ENCODE measurements around the gene LYL1. TPM values are rescaled to one million over a fixed set of nuclear protein-coding genes. Genes with fewer than 3 reads are reported as not detected.

The LYL1 gene
- total and polyA plus RNA-seq, 2 experiments from 2014 or later = 0.18 TPM; not detected in 1

DNA sequence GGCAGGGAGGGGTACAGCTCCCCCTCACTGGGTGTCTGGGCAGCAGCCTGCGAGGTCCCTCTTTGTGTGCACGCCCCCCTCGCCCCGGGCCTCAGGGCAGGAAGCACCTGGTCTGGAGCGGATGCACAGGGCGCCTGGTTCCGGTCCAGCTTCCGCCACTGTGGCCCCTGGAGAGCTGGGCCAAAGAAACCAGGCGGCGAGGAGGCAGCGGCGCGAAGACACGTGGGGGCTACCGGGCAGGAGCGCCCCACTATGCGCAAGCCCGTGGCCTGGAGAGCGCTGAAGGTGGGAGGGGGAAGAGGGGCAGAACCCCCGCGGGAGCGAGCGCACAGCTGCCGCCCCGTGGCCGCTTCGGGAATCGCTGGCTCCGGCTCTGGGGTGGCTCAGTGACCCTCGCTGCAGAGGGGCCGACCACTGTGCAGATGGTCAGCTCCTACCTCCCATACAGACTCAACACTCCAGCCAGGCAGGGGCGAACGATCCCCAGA is 1.7 kb upstream of the LYL1 start:
- TF ChIP-seq EZH2 (IDR thresholded peaks at IDR 0.05; ENCODE audit: insufficient read depth, poor library complexity, severe bottlenecking) (no peak), EZH2phosphoT487 (IDR thresholded peaks at IDR 0.05; ENCODE audit: insufficient read depth, low read depth) (no peak)
- Histone ChIP-seq H3K9me2 (ENCODE audit: insufficient read depth) (no peaks in the 10 kb centered on the region), H3K79me2 (ENCODE audit: insufficient read depth) (no peaks in the 10 kb centered on the region; the same call in 1 of the 2 replicates), H3K4me3 (no peak overlapping the region), H3K27ac (no peak overlapping the region), H3K4me2 (ENCODE audit: unreplicated experiment) (no peak overlapping the region), H3F3A (ENCODE audit: insufficient read depth) (0 out of 2 replicates have a peak, but pooled peaks cover 7% of the 10 kb centered on the region), H3K36me3 (ENCODE audit: low read depth) (no peaks in the 10 kb centered on the region), H2AFZ (no peak overlapping the region), H3K9me3 (ENCODE audit: low read depth) (no peaks in the 10 kb centered on the region), H4K20me1 (ENCODE audit: insufficient read depth) (no peaks in the 10 kb centered on the region), H3K27me3 (replicated peaks; ENCODE audit: insufficient read depth) (no peaks in the 10 kb centered on the region), H3K4me1 (ENCODE audit: insufficient read depth) (no peaks in the 10 kb centered on the region; the same call in 1 of the 2 replicates), H3K9ac (no peak overlapping the region)
- in situ Hi-C loops (cut with MboI) = no loop called here
- WGBS, 2 experiments (ENCODE audit: low coverage in 1 of 2, low lambda C conversion rate in 2 of 2, missing lambda C conversion rate in 2 of 2) = 51 to 52% methylated on average over 25 to 30 of the region's 33 CpGs
- DNase-seq = peak; percentile 52

DNA sequence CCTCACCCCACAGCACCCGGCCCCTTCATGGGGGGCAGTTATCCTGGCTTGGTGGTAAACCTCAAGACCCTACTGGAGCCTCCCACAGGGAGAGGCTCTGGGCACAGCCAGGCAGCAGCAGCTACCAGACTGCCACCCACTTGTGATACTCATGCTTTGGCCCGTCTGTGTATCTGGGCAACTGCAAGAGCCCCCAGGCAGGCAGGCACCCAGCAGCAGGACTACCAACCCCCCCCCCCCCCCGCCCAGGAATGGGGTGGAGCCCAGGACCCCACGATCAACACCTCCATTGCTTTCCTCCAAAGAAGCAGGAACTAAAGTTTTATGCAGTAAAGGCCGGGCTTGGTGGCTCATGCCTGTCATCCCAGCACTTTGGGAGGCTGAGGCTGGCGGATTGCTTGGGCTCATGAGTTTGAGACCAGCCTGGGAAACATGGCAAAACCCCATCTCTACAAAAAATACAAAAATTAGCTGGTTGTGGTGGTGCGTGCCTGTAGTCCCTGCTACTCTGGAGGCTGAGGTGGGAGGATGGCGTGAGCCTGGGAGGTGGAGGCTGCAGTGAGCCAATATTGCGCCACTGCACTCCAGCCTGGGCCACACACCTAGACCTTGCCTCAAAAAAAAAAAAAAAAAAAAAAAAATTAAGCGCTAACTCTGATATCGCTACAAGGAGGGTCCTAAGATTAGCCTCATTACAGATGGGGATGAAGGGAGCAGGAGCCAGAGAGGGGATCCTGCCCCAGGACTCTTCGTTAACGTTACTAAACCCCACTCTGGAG is 1.1 kb upstream of the LYL1 start:
- no peaks in the 10 kb centered on the region for H4K20me1 ChIP-seq (ENCODE audit: insufficient read depth)
- H3K4me1 ChIP-seq (ENCODE audit: insufficient read depth) = no peaks in the 10 kb centered on the region; the same call in 1 of the 2 replicates
- H3K4me2 ChIP-seq (ENCODE audit: unreplicated experiment) = no peak overlapping the region
- no peak overlapping the region for H3K4me3 ChIP-seq
- TF ChIP-seq EZH2phosphoT487 (IDR thresholded peaks at IDR 0.05; ENCODE audit: insufficient read depth, low read depth) (no peak), EZH2 (IDR thresholded peaks at IDR 0.05; ENCODE audit: insufficient read depth, poor library complexity, severe bottlenecking) (no peak)
- H3K79me2 ChIP-seq (ENCODE audit: insufficient read depth) = no peaks in the 10 kb centered on the region; the same call in 1 of the 2 replicates
- no peak overlapping the region for H3K9ac ChIP-seq
- in situ Hi-C loops (cut with MboI) = no loop called here
- no peaks in the 10 kb centered on the region for H3K9me3 ChIP-seq (ENCODE audit: low read depth)
- no peak overlapping the region for H2AFZ ChIP-seq
- WGBS, 2 experiments (ENCODE audit: low coverage in 1 of 2, low lambda C conversion rate in 2 of 2, missing lambda C conversion rate in 2 of 2) = 86% methylated on average over 12 of the region's 13 CpGs
- no peak for DNase-seq
- no peaks in the 10 kb centered on the region for H3K36me3 ChIP-seq (ENCODE audit: low read depth)
- no peaks in the 10 kb centered on the region for H3K27me3 ChIP-seq (replicated peaks; ENCODE audit: insufficient read depth)
- 0 out of 2 replicates have a peak, but pooled peaks cover 7% of the 10 kb centered on the region for H3F3A ChIP-seq (ENCODE audit: insufficient read depth)
- no peak overlapping the region for H3K27ac ChIP-seq
- H3K9me2 ChIP-seq (ENCODE audit: insufficient read depth) = no peaks in the 10 kb centered on the region

DNA sequence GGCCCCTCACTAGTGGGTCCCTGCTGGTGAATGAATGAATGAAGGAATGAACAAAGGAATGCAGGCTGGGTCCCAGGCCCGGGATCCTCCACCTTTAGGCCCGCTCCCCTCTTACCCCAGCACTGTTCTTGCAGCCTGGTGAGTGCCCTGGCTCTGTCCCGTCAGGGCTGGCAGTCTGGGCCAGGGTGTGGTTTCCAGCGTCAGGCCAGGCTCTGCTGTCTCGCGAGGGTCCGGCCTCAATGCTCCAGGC is 317 bp downstream of the LYL1 start:
- peak overlapping the region; percentile 50 for H3K9ac ChIP-seq
- no peaks in the 10 kb centered on the region for H3K9me2 ChIP-seq (ENCODE audit: insufficient read depth)
- TF ChIP-seq EZH2 (IDR thresholded peaks at IDR 0.05; ENCODE audit: insufficient read depth, poor library complexity, severe bottlenecking) (no peak), EZH2phosphoT487 (IDR thresholded peaks at IDR 0.05; ENCODE audit: insufficient read depth, low read depth) (no peak)
- H3K36me3 ChIP-seq (ENCODE audit: low read depth) = no peaks in the 10 kb centered on the region
- H3K27me3 ChIP-seq (replicated peaks; ENCODE audit: insufficient read depth) = no peaks in the 10 kb centered on the region
- peaks cover 7% of the 10 kb centered on the region; the same call in 1 of the 2 replicates for H3F3A ChIP-seq (ENCODE audit: insufficient read depth)
- peak; percentile 73 for DNase-seq
- H3K79me2 ChIP-seq (ENCODE audit: insufficient read depth) = no peaks in the 10 kb centered on the region; the same call in 1 of the 2 replicates
- in situ Hi-C loops (cut with MboI) = no loop called here
- peak overlapping the region; percentile 8 for H3K4me2 ChIP-seq (ENCODE audit: unreplicated experiment)
- WGBS, 2 experiments (ENCODE audit: low coverage in 1 of 2, low lambda C conversion rate in 2 of 2, missing lambda C conversion rate in 2 of 2) = 11 to 12% methylated on average over 4 to 7 of the region's 7 CpGs
- H2AFZ ChIP-seq = no peak overlapping the region
- H3K4me3 ChIP-seq = peak overlapping the region; percentile 14; the same call in 1 of the 2 replicates
- H3K4me1 ChIP-seq (ENCODE audit: insufficient read depth) = peaks cover 2% of the 10 kb centered on the region; the same call in 1 of the 2 replicates
- no peaks in the 10 kb centered on the region for H3K9me3 ChIP-seq (ENCODE audit: low read depth)
- H4K20me1 ChIP-seq (ENCODE audit: insufficient read depth) = no peaks in the 10 kb centered on the region
- no peak overlapping the region for H3K27ac ChIP-seq

DNA sequence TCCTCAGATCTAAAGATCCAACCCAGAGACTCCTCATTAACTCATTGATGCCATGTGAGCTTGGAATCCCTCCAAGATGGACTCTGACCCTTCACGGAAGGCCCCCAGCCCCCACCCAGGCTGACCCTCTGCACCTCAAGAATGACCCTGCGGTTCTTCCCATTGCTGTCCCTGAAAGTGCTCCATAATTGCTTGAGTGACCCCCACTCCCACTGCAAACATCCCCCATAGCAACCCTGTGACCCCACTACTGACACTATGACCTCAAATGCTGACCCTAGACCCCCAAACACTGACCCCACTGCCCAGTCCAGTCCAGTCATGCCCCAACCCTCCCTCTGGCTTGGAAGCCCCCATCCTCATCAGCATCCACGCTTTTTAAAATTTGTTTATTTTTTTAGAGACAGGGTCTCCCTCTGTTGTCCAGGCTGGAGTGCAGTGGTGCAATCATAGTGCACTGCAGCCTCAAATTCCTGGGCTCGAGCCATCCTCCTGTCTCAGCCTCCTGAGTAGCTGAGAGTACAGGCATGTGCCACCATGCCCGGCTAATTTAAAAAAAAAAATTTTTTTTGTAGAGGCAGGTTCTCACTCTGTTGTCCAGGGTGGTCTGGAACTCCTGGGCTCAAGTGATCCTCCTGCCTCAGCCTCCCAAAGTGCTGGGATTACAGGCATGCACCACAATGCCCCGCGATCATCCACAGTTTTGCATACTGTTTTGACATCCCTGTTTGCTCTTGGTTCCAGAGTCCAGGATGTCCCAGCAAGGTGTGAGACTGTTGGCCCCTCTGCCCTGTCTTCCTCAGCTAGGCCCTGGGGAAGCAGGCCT is 855 bp downstream of the LYL1 start:
- Histone ChIP-seq H3K4me1 (ENCODE audit: insufficient read depth) (peaks cover 2% of the 10 kb centered on the region; the same call in 1 of the 2 replicates), H3K27ac (no peak overlapping the region), H2AFZ (no peak overlapping the region), H3K9me2 (ENCODE audit: insufficient read depth) (no peaks in the 10 kb centered on the region), H3K4me2 (ENCODE audit: unreplicated experiment) (no peak overlapping the region), H3F3A (ENCODE audit: insufficient read depth) (peaks cover 7% of the 10 kb centered on the region; the same call in 1 of the 2 replicates), H3K4me3 (no peak overlapping the region), H3K27me3 (replicated peaks; ENCODE audit: insufficient read depth) (no peaks in the 10 kb centered on the region), H4K20me1 (ENCODE audit: insufficient read depth) (no peaks in the 10 kb centered on the region), H3K79me2 (ENCODE audit: insufficient read depth) (no peaks in the 10 kb centered on the region; the same call in 1 of the 2 replicates), H3K36me3 (ENCODE audit: low read depth) (no peaks in the 10 kb centered on the region), H3K9ac (peak overlapping the region; percentile 50), H3K9me3 (ENCODE audit: low read depth) (no peaks in the 10 kb centered on the region)
- TF ChIP-seq EZH2 (IDR thresholded peaks at IDR 0.05; ENCODE audit: insufficient read depth, poor library complexity, severe bottlenecking) = no peak
- no peak for TF ChIP-seq EZH2phosphoT487 (IDR thresholded peaks at IDR 0.05; ENCODE audit: insufficient read depth, low read depth)
- 74 to 80% methylated on average over 7 of the region's 7 CpGs for WGBS, 2 experiments (ENCODE audit: low coverage in 1 of 2, low lambda C conversion rate in 2 of 2, missing lambda C conversion rate in 2 of 2)
- in situ Hi-C loops (cut with MboI) = no loop called here
- DNase-seq = no peak

Data from GM23248 (cell line).